Fibroblast of peridontal ligament (primary cell): ENCODE data around the gene ZNF865.
A peak's percentile ranks its signal among the peaks of the same experiment; 100 is the strongest.
"Not testable (repeated sequence)": the region's sequence is repeated elsewhere in the genome, so short reads cannot be mapped to it uniquely, and the experiment has no call there.

Experiments
- DNase-seq: peaks from one replicate; pipeline ENCODE4 v3.0.0-alpha.2; 2010; ENCODE audit errors: extremely low read depth

The ZNF865 gene

DNA sequence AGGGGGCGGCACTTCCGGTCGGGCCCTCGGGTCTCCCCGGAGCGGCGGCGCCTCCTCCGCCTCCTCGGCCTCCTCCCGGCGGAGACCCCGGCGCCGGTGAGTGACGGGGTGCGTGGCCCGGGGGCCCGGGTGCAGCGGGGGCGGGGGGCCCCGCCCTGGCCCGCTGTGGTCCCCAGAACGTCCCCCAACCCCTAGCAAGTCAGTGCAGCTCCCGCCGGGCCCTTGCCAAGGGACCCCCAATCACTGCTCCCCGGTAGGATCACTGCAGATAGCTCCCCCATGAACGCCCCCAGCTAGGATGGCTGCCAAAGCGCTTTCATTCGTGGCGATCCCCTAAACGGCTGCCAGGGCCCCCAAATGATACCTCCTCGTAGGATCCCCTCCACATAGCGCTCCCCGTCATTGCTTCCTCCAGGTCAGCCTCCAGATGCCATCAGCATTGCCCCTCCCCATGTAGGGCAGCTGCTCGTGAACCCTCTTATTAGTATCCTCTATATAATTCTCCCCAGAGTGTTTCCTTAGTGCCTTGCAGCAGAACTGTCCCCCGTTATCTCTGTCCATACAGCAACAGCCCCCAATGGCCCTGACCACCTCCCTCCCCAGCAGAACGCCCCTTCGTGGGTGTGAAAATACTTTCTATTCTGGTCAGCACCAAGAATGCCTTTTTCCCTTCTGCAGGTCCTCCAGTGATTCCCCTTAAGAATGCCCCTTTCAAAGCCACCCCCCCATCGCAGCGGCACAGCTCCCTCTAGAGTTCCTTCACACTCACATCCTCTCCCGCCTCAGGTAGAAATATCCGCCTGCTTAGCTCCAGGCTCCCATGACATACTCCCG, at the start of gene ZNF865:
Gene ZNF865, plus strand, starts transcription at position 11 of the 834 bp plus-strand sequence. CDS start 7,972 bp downstream, outside the sequence.
- peak; percentile 78 for DNase-seq

DNA sequence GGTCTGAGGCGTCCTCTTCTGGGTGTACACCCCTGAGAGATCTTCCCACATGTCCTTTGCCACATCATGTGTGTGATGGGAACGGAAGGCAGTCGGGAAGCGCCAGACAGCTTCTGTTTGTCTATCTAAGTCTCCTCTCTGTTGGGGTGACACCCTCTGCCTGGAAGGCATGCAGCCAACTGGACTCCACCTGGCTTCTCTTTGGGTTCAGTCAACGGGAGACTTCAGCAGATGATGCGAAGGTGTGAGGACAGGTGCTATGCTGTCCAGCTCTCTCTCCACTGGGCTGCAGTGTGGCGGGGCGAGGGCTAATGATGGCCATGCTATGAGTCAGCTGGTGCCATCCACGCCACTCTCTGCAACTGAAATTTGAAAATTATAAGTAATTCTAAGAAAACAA, 45.8 kb upstream of the ZNF865 start:
- DNase-seq, result no peak

DNA sequence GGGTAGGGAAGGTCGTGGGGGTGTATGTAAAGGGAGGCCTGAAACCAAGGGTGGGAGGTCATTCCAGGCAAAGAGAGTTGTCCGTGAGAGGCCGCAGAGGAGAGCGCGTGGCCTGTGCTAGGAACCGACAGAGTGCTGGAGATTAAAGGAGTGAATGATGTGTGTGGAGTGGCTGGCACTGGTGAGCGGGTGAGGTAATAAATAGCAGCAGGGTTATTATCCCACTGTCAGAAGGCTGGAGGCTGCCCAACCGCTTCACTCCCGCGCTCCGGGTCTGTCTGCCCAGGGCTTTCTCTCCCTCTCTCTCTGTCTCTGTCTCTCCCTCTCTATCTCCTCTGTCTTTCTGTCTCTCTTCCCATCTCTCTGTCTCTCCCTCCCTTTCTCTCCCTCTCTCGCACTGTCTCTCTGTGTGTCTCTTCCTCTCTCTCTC, 42.2 kb upstream of the ZNF865 start:
- DNase-seq, result peak; percentile 14

DNA sequence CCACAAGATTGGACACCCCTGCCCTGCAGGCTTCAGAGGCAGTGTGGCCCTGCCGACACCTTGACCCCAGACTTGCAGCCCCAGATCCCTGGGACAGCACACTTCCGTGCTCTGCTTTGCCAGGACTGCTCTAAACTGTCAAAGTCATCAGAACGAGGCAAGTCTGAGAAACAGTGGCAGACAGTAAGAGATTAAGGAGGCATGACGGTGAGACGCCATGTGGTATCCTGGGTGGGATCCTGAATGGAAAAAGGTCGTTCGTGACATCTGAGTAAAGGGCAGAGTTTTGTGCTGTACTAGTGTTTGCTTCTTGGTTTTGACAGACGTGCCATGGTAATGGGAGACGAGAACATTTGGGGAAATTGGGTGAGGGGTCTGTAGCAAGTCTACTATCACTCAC, 38.6 kb upstream of the ZNF865 start:
- no peak for DNase-seq

DNA sequence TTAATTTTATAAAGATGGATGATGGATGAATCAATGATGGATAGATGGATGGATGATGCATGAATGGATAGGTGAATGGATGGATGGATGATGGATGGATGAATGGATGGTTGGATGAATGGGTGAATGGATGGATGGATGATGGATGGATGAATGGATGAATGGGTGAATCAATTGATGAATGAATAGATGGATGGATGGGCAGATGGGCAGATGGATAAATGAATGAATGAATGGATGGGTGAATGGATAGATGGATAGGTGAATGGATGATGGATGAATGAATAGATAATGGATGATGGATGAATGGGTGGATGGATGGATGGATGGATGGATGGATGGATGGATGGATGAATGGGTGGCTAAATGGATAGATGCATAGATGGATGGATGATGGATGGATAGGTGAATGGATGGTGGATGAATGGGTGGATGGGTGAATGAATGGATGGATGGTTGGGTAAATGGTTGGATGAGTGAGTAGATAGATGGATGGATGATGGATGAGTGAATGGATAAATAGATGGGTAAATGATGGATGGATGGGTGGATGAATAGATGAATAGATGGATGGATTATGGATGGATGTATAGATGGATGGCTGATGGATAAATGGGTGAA, 37.6 kb upstream of the ZNF865 start:
- DNase-seq, result no peak

DNA sequence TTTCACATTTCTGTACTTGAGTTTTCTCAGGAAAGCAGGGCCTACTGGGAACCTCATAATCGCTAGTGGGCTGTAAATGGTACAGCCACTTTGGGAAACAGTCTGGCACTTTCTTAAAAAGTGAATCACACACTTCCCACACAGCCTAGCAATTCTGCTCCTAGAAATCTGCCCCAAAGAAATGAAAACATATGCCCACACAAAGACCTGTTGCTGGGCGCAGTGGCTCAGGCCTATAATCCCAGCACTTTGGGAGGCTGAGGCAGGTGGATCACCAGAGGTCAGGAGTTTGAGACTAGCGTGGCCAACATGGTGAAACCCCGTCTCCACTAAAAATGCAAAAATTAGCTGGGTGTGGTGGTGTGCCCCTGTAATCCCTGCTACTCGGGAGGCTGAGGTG, 36.0 kb upstream of the ZNF865 start:
- not testable (repeated sequence) for DNase-seq

DNA sequence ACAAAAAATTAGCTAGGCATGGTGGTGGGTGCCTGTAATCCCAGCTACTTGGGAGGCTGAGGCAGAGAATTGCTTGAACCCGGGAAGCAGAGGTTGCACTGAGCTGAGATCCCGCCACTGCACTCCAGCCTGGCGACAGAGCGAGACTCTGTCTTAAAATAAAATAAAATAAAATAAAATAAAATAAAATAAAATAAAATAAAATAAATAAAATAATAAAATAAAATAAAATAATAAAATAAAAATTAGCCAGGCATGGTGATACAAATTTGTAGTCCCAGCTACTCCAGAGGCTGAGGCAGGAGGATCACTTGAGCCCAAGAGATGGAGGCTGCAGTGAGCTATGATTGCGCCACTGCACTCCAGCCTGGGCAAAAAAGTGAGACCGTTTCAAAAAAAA, 31.5 kb upstream of the ZNF865 start:
- not testable (repeated sequence) for DNase-seq

DNA sequence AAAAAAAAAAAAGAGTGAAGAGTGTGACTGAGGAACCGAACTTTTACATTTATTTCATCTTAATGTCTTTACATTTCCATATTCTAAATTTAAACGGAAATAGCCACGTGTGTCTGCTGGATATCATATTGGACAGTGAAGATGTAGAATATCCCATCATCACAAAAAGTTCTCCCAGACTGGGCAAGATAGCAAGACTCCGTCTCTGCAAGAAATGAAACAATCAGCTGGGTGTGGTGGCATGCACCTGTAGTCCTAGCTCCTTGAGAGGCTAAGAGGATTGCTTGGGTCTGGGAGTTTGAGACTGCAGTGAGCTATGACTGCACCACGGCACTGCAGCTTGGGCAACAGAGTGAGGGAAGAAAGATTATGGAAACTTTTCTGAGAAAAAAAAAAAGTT, 28.7 kb upstream of the ZNF865 start:
- no peak for DNase-seq

DNA sequence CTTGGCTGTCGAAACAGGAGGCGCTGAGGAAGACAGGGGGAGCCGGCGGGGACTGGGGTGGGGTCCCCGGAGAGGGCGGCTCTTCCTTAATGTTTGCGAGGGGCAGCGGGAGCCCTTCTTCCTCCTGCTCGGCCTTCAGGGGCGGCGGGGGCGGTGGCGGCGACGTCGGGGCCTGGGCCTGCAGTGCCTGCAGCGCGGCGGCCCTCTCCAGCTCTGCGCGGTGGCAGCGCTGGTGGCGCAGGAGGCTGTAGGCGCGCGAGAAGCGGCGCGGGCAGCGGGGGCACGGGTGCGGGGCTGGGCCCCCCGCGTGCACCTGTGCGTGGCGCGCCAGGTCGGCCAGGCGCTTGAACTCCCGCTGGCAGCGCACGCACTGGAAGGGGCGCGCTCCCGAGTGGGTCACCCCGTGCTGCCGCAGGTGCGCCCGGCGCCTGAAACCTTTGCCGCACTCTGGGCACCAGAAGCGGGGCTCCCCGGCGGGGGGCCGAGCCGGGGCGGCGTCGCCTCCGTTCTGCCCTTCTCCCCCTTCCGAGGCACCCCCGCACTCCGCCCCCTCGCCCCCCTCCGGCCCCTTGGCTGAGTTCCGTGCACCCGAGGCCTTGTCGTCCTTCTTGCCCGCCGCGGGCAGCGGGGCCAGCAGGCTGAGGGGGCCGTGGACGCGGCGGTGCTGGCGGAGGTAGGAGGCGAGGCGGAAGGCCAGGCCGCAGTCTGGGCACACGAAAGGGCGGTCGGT, 27.3 kb upstream of the ZNF865 start:
- no peak for DNase-seq

DNA sequence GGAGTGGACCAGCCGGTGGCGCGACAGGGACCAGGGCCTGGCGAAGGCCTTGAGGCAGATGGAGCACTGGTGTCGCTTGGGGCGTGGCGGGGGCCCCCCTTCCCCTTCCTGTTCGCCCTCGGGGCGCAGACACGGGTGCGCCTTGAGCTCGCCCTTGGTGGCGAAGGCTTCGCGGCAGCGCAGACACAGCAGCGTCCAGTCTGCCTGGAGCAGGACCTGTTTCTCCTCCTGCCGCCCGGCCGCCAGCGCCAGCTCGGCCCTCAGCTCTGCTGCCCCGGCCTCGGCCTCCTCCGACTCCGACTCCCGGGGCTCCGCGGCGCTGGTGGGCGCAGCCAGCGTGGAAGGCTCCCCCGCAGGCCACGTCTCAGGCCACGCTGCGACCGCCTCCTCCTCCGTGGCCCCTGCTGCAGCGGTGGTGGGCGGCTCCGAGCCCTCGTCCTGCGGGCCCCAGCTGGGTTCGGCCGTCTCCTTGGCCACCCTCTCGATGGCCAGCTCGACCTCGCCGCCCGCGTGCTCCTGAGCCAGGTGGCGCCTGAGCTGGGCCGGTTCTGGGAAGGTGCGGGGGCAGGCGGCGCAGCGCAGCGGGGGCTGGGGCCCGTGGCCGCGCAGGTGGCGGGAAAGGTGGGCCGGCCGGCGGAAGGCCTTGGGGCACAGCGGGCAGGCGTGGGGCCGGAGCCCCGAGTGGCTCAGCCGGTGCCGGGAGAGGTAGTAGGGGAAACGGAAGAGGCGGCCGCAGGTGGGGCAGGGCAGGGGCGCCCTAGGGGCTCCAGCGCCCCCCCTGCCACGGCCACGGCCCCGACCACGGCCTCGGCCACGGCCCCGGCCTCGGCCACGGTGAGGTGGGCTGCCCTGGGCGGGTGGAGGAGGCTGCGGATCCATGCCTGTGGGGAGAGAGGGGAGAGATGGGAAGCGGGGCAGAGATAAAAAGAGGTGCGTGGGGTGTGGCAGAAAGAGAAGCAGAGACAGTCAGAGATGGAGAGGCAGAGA, 26.4 kb upstream of the ZNF865 start:
- no peak for DNase-seq

DNA sequence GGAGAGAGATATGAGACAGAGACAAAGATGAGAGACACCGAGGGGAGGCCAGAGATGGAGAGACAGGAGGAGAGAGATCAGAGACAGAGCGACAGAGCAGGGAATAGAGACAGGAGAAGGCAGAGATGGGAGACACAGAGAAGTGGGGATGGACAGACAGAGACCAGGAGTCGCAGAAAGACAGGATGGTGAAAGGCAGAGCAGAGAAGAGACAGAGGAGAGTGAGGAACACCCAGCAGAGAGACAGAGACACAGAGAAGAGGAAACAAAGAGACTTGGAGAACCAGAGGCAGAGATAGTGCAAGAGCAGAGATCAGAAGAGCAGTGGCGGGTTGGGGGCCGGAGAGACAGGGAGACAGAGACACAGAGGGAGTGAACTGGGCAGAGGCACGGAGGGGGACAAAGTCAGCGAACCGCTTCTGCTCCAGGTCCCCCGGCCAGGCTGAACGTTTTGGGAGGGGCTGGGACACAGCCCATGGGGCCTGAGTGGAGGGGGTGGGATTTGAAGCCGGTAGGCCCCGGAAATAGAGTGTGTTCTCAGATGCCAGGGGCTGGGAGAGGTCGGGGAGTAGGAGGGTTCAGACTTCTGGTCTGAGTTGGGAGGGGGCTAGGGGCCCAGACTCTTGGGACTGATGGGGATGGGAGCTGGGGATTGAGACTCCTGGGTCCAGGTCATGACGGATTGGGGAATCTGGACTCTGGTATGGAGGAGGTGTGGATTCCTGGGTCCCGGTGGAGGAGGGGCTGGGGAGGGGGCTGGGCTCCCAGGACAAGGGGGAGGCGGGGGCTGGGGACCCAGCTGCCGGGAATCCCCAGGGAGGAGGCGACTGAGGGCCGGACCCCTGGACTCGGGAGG, 25.5 kb upstream of the ZNF865 start:
- DNase-seq, result peak; percentile 33

DNA sequence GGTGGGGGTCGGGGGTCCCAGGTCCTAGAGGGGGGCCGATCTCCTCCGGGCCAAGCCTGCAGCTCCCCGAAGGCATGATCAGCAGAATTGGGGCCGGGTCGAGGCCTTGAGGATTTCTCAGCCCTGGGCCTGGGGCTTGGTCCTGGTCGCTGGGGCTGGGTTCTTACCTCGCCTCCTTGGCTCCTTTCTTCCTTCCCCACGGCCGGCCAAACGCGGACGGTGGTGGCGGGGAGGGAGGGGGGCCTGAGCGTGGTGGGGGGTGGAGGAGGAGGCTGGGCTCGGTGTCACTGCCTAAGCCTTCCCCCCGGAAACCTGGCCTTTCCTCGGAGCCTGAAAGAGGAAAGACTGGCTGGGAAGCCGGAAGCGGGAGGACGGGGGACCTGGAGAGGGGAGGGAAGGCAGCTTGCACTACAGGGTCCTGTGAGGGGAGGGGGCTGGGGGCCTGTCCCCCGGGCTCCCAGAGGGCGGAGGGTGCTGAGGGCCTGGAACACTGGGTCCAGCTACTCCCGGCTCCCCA, 24.8 kb upstream of the ZNF865 start, which contains the start of gene ZNF579:
Gene ZNF579, minus strand, starts transcription at position 221 of the 517 bp plus-strand sequence. CDS start 1,209 bp downstream, outside the sequence.
- DNase-seq, result peak; percentile 91

DNA sequence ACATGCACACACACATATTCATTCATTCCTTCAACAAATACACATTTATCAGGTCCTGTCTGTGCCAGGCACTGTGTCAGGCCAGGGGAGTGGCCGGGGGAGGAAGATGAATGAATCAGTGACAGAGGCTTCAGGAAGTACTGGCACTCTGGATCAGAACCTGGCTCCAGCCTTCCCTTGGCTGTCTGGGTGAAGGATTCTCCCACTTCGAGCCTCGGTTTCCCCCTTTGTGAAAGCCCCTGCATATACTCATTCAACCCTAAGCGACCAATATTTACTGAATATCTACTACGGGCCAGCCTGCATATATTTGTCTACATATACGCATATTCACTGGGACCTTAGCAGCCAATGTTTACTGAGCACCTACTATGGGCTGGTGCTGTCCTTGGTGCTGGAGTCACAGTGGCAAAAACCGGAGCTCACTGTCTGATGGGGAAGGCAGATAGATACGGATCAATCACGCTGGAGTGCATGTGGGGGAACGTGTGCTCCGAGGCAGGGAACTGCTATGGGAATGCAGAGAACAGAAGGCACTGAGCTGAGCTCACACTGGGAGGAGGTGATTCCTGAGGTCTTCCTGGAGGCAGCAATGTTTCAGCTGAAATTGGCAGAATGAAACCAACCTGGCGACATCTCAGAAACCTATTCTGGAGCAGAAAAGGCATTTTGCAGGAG, 24.2 kb upstream of the ZNF865 start:
- DNase-seq, result no peak

DNA sequence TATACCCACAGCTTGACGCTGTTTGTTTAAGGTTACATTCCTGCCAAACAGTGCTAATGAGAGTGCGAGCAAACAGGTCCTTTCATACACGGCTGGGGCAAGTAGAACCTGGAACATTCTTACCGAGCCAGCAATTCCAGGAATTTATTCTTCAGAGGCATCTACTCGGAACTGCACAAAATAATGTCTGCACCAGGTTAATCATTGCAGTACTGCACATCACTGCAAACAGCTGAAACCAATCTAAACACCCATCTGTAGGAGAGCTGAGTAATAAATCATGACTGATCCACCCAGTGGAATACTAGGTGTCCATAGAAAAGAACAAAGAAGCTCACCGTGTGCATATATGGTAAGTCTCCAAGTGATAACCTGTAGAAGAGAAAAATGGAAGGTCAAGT, 23.6 kb upstream of the ZNF865 start:
- DNase-seq, result no peak

DNA sequence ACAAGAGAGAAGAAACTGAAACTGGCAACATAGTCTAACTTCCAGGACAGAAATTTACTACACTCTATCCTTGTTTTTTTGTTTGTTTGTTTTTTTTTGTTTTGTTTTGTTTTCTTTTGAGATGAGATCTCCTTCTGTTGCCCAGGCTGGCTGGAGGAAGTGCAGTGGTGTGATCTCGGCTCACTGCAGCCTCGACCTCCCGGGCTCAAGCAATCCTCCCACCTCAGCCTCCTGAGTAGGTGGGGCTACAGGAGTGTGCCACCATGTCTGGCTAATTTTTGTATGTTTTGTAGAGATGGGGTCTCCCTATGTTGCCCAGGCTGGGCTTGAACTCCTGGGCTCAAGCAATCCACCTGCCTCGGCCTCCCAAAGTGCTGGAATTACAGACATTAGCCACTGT, 23.2 kb upstream of the ZNF865 start:
- DNase-seq, result not testable (repeated sequence)

DNA sequence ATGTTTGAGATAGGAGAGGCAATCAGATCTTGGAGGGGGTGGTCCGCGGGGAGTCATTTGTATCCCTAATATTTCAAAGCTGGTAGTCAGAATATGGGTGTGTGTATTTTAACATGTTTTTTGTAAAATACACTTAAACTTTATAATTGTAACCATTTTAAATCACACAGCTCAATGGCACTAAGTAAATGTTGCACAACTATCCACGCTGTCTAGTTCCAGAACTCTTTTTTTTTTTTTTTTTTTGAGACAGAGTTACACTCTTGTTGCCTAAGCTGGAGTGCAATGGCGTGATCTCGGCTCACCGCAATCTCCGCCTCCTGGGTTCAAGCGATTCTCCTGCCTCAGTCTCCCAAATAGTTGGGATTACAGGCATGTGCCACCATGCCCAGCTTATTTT, 21.6 kb upstream of the ZNF865 start:
- not testable (repeated sequence) for DNase-seq

DNA sequence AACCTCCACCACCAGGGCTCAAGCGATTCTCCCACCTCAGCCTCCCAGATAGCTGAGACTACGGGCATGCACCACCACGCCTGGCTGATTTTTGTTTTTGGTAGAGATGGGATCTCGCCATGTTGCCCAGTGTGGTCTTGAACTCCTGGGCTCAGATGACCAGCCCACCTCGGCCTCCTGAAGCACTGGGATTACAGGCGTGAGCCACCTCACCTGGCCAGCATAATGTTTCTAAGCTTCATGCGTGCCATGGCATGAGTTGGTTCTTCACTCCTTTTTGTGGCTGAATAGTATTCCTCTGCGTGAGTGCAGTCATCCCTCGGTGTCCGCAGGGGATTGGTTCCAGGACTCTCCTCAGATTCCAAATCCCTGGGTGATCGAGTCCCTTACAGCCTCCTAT, 20.6 kb upstream of the ZNF865 start:
- DNase-seq, result no peak

DNA sequence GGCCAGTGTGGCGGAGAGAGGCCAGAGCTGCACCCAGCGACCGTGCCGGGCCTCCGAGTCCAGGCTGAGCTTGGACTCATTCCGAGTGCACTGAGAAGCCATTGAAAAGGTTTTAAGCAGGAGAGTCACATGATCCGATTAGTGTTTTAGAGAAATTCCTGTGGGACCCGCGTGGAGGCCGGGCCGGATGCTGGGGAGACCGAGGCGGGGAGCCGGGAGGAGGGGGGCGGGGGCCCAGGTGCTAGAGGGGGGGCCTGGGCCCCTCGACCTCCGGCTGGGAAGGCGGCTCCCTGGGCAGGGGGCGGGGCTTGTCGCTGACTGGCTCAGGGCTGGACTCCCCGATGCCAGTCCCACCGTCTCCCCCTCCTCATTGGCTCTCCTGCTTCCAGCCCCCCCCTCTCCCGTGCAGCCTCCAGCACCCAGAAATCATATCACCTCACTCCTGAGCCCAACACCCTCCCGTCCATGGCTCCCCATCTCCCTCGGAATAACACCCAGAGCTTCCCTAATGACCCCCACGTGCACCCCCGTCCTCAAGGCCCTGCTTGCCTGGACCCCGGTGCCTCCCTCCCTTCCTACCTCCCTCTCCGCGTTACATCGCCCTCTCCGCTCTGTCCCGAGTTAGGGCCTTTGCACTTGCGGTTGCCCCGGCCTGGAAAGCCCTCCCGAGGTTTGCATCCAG, 19.6 kb upstream of the ZNF865 start:
- DNase-seq, result peak; percentile 40
